Measurements from ENCODE around the gene ZNF880. TPM values are rescaled to one million over a fixed set of nuclear protein-coding genes. Genes with fewer than 3 reads are reported as not detected.

The ZNF880 gene
- total and polyA plus RNA-seq, 2 of the 8 experiments (the other 6 are each of a cell fraction or from before 2014, with no cell fraction given), result 11.4 to 25.9 TPM

GRCh38 chr19:52351512-52351911 lies 18.2 kb upstream of the ZNF880 start:
- Histone ChIP-seq H3K4me3 (ENCODE audit: extremely low read depth in 1 of 4, insufficient read depth in 2 of 4, low read depth in 3 of 4, low read length in 4 of 4) (no peak overlapping the region), H3K9ac (replicated peaks in 1 of 4; ENCODE audit: extremely low read depth in 1 of 4, low read depth in 3 of 4, low read length in 3 of 4) (no peak overlapping the region), H3K79me1 (ENCODE audit: low read depth, low read length) (no peaks in the 10 kb centered on the region), H2BK15ac (ENCODE audit: low read length) (no peak overlapping the region), H2BK12ac (ENCODE audit: low read depth, low read length) (no peak overlapping the region), H3K14ac (ENCODE audit: insufficient read length) (no peak overlapping the region), H2AFZ (ENCODE audit: low read length) (peak overlapping the region; percentile 100), H3K4me1 (replicated peaks in 1 of 4; ENCODE audit: control insufficient read depth in 3 of 4, insufficient read depth in 4 of 4, low read length in 3 of 4) (peaks cover 0 to 3% (median 0%) of the 10 kb centered on the region in 4 experiments; a peak in 2 of 7 replicates), H3K23me2 (ENCODE audit: low read depth, low read length) (no peaks in the 10 kb centered on the region), H3K4me2 (ENCODE audit: insufficient read depth in 1 of 2, low read depth in 2 of 2, low read length in 2 of 2) (no peak overlapping the region), H3K23ac (ENCODE audit: insufficient read length) (no peak overlapping the region), H2BK120ac (replicated peaks; ENCODE audit: low read depth, low read length) (no peak overlapping the region), H2BK20ac (ENCODE audit: low read length) (no peak overlapping the region), H3K27me3 (replicated peaks in 1 of 4; ENCODE audit: control insufficient read depth in 3 of 4, extremely low read depth in 1 of 4, insufficient read depth in 3 of 4, low read length in 3 of 4) (no peaks in the 10 kb centered on the region), H4K91ac (replicated peaks; ENCODE audit: insufficient read length, low read length) (no peak overlapping the region), H2BK5ac (ENCODE audit: low read depth, low read length) (no peak overlapping the region), H4K5ac (ENCODE audit: insufficient read length, low read depth, low read length) (no peak overlapping the region), H3K9me3 (ENCODE audit: insufficient read depth in 2 of 2, low read depth in 1 of 2, low read length in 1 of 2) (0 out of 4 replicates have a peak, but pooled peaks cover 3 to 4% of the 10 kb centered on the region in 2 experiments), H3K18ac (ENCODE audit: extremely low read depth, low read length) (no peak overlapping the region), H4K20me1 (replicated peaks in 1 of 2; ENCODE audit: control insufficient read depth in 1 of 2, insufficient read depth in 2 of 2, low read length in 2 of 2) (no peaks in the 10 kb centered on the region), H3K79me2 (ENCODE audit: control insufficient read depth in 1 of 2, insufficient read depth in 2 of 2, low read length in 2 of 2) (no peaks in the 10 kb centered on the region), H2AK5ac (ENCODE audit: low read depth, low read length) (no peak overlapping the region), H3K56ac (replicated peaks; ENCODE audit: insufficient read length, low read depth, low read length) (no peak overlapping the region), H4K8ac (ENCODE audit: extremely low read depth, insufficient read depth, low read length) (no peak overlapping the region), H3K27ac (ENCODE audit: low read depth, low read length) (no peak overlapping the region), H3K36me3 (ENCODE audit: control insufficient read depth in 2 of 4, insufficient read depth in 4 of 4, low read length in 3 of 4) (peaks cover 0 to 38% (median 17%) of the 10 kb centered on the region in 4 experiments; a peak in 6 of 8 replicates), H3K4ac (replicated peaks; ENCODE audit: insufficient read length, low read depth, low read length) (no peak overlapping the region)
- ChIA-PET CTCF (ENCODE audit: partially characterized antibody) (interaction anchor here (0.6 to 1.5 kb wide), 7 partner anchors 10 to 272 kb away, joined by 3 to 4 read pairs (median 3); no protein-coding TSS in a partner anchor), POLR2A (ENCODE audit: partially characterized antibody) (interaction anchor here (0.8 to 1.0 kb wide), 2 partner anchors 18 to 113 kb away, joined by 3 read pairs; partner anchors contain the start of gene ZNF880)
- DNase-seq (ENCODE audit: low read depth in 1 of 2, low spot score in 2 of 2), result peak in 1 of 2 experiments; percentile 66
- FAIRE-seq, result peak; percentile 75
- 66% methylated on average over 9 of the region's 9 CpGs; no CpG with 5 or more reads in 1 of the 2 experiments for WGBS, 2 experiments (ENCODE audit: extremely low coverage in 1 of 2, insufficient coverage in 1 of 2, insufficient read length in 1 of 2, insufficient replicate concordance in 2 of 2, low coverage in 1 of 2, low lambda C conversion rate in 2 of 2, missing lambda C conversion rate in 1 of 2)
- peak; percentile 68 to 90 (median 73) for TF ChIP-seq CTCF (IDR thresholded peaks at IDR 0.05; ENCODE audit: control extremely low read depth in 1 of 3, insufficient read depth in 1 of 3, low read depth in 1 of 3, low read length in 3 of 3)
- TF ChIP-seq TBP (IDR thresholded peaks at IDR 0.05; ENCODE audit: low read depth, low read length), result no peak
- TF ChIP-seq RAD21 (IDR thresholded peaks at IDR 0.05 in 1 of 2, conservative IDR thresholded peaks at IDR 0.05 in 1 of 2; ENCODE audit: low read depth in 2 of 2, low read length in 2 of 2), result peak; percentile 53 to 71
- TF ChIP-seq POLR2A (IDR thresholded peaks at IDR 0.05; ENCODE audit: control extremely low read depth in 1 of 2, low read depth in 2 of 2, low read length in 2 of 2), result peak in 1 of 2 experiments; percentile 25; a peak in 1 of 3 replicates
- TF ChIP-seq KDM1A (IDR thresholded peaks at IDR 0.05; ENCODE audit: borderline replicate concordance, low read length), result no peak
- no peak for TF ChIP-seq KDM4A (IDR thresholded peaks at IDR 0.05; ENCODE audit: low read depth, low read length, severe bottlenecking)
- 0 out of 2 replicates have a peak, but pooled peaks have one; percentile 20 for TF ChIP-seq YY1 (IDR thresholded peaks at IDR 0.05; ENCODE audit: low read depth, low read length)
- no peak for TF ChIP-seq SP4 (IDR thresholded peaks at IDR 0.05; ENCODE audit: low read length)
- TF ChIP-seq NRF1 (IDR thresholded peaks at IDR 0.05; ENCODE audit: low read depth, low read length), result no peak
- TF ChIP-seq HDAC2 (IDR thresholded peaks at IDR 0.05; ENCODE audit: borderline replicate concordance in 1 of 2, low read depth in 2 of 2, low read length in 2 of 2), result no peak

All from H1 (cell line).